ENCODE measurements around the gene GYG1.

Gene GYG1

DNA sequence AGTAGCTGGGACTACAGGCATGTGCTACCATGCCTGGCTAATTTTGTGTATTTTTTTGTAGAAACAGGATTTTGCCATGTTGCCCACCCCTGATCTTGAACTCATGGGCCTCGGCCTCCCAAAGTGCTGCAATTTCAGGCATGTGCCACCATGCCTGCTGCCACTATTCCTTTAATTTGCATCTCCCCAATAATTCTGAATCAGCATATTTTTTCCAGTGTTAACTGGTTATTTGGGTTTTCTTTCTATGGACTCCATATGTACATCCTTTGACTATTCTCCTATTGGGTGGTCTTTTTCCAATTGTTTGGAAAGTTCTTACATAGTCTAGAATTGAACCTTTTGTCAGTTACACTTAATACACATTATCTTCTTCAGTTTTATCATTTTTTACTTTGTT is 66.9 kb downstream of the GYG1 start:
- peaks cover 87% of the 10 kb centered on the region for H3K36me3 ChIP-seq (ENCODE audit: insufficient read depth, low read depth, low read length)

GRCh38 chr3:149058602-149059001 is 67.3 kb downstream of the GYG1 start:
- Histone ChIP-seq H3K27ac (ENCODE audit: low read length) (no peak overlapping the region), H3K36me3 (ENCODE audit: insufficient read depth, low read depth, low read length) (peaks cover 87% of the 10 kb centered on the region), H3K9me3 (ENCODE audit: insufficient read depth, low read depth, low read length) (no peaks in the 10 kb centered on the region), H3K27me3 (ENCODE audit: insufficient read depth, low read length) (no peaks in the 10 kb centered on the region), H3K4me3 (ENCODE audit: low read length) (no peak overlapping the region), H3K9ac (ENCODE audit: low read depth, low read length) (no peak overlapping the region), H3K4me1 (ENCODE audit: insufficient read depth, low read length) (peaks cover 4% of the 10 kb centered on the region; the same call in 1 of the 2 replicates)

More for the DNA sequence above, 66.9 kb downstream of the GYG1 start:
- Histone ChIP-seq H3K9me3 (ENCODE audit: insufficient read depth, low read depth, low read length) (no peaks in the 10 kb centered on the region), H3K9ac (ENCODE audit: low read depth, low read length) (no peak overlapping the region), H3K27me3 (ENCODE audit: insufficient read depth, low read length) (no peaks in the 10 kb centered on the region), H3K4me1 (ENCODE audit: insufficient read depth, low read length) (peaks cover 4% of the 10 kb centered on the region; the same call in 1 of the 2 replicates), H3K27ac (ENCODE audit: low read length) (no peak overlapping the region), H3K4me3 (ENCODE audit: low read length) (no peak overlapping the region)

- H3K9ac ChIP-seq (ENCODE audit: low read depth, low read length): no peak overlapping the region
- no peaks in the 10 kb centered on the region for H3K9me3 ChIP-seq (ENCODE audit: insufficient read depth, low read depth, low read length)
- H3K4me3 ChIP-seq (ENCODE audit: low read length): no peak overlapping the region
- H3K27me3 ChIP-seq (ENCODE audit: insufficient read depth, low read length): no peaks in the 10 kb centered on the region
- H3K4me1 ChIP-seq (ENCODE audit: insufficient read depth, low read length): peaks cover 4% of the 10 kb centered on the region; the same call in 1 of the 2 replicates
- peaks cover 92% of the 10 kb centered on the region for H3K36me3 ChIP-seq (ENCODE audit: insufficient read depth, low read depth, low read length)
- H3K27ac ChIP-seq (ENCODE audit: low read length): no peak overlapping the region
Measured at GRCh38 chr3:149061776-149062175, 70.4 kb downstream of the GYG1 start.

DNA sequence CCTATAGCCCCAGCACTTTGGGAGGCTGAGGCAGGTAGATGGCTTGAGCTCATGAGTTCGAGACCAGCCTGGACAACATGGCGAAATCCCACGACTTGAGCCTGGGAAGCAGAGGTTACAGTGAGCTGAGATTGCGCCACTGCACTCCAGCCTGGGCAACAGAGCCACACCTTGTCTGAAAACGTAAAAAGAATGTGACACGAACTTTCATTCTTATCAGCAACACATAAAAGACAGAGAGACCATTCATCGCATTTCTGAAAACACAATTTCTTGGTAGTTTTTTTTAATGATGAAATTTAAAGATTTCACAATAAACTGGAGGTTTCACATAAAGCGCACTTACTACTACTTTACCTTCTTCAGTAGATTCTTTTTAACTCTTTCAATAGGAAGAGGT is 76.5 kb downstream of the GYG1 start:
- H3K9me3 ChIP-seq (ENCODE audit: insufficient read depth, low read depth, low read length): no peaks in the 10 kb centered on the region
- H3K27me3 ChIP-seq (ENCODE audit: insufficient read depth, low read length): no peaks in the 10 kb centered on the region
- no peak overlapping the region for H3K9ac ChIP-seq (ENCODE audit: low read depth, low read length)
- no peak overlapping the region for H3K27ac ChIP-seq (ENCODE audit: low read length)
- H3K4me3 ChIP-seq (ENCODE audit: low read length): no peak overlapping the region
- H3K4me1 ChIP-seq (ENCODE audit: insufficient read depth, low read length): no peaks in the 10 kb centered on the region
- H3K36me3 ChIP-seq (ENCODE audit: insufficient read depth, low read depth, low read length): peaks cover 96% of the 10 kb centered on the region
